Memory B cell (primary cell): ENCODE data around the gene GAS2L1.
A peak's percentile ranks its signal among the peaks of the same experiment; 100 is the strongest.

Source experiments
- ATAC-seq: fragments of 150-1000 bp; cut with Tn5 transposase; 2 replicates; pipeline ENCODE4 v1.10.0; 2021; ENCODE audit warnings: low read depth, mild to moderate bottlenecking, moderate library complexity
- DNase-seq, 2 donors: peaks; one replicate each; pipeline ENCODE4 v3.0.0; 2022; ENCODE audit warnings: low spot score in 2 of 2
- H3K27ac Mint-ChIP-seq: one replicate; pipeline ENCODE4 v1.8.0; 2022; ENCODE audit warnings: mild to moderate bottlenecking, moderate library complexity, mixed read lengths
- H3K27me3 Mint-ChIP-seq: one replicate; pipeline ENCODE4 v1.8.0; 2022; ENCODE audit warnings: mixed read lengths
- H3K36me3 Mint-ChIP-seq: one replicate; pipeline ENCODE4 v1.8.0; 2022; ENCODE audit warnings: mild to moderate bottlenecking, mixed read lengths
- H3K4me1 Mint-ChIP-seq: one replicate; pipeline ENCODE4 v1.8.0; 2022; ENCODE audit warnings: mixed read lengths
- H3K4me3 Mint-ChIP-seq: one replicate; pipeline ENCODE4 v1.8.0; 2022; ENCODE audit warnings: mild to moderate bottlenecking, moderate library complexity, mixed read lengths
- H3K9me3 Mint-ChIP-seq: one replicate; pipeline ENCODE4 v1.8.0; 2022; ENCODE audit warnings: mixed read lengths

Gene GAS2L1

GRCh38 chr22:29268511-29269229 lies 37.8 kb upstream of the GAS2L1 start:
- peaks cover 14% of the 10 kb centered on the region for H3K36me3 Mint-ChIP-seq
- no peaks in the 10 kb centered on the region for H3K9me3 Mint-ChIP-seq
- DNase-seq (no peak), ATAC-seq (peak; percentile 16)
- H3K27ac Mint-ChIP-seq: peak overlapping the region; percentile 98
- H3K27me3 Mint-ChIP-seq: no peaks in the 10 kb centered on the region
- H3K4me3 Mint-ChIP-seq: peak overlapping the region; percentile 88
- peaks cover 39% of the 10 kb centered on the region for H3K4me1 Mint-ChIP-seq

GRCh38 chr22:29269230-29269604 lies 37.2 kb upstream of the GAS2L1 start:
- ATAC-seq (no peak), DNase-seq (no peak)
- H3K27me3 Mint-ChIP-seq: no peaks in the 10 kb centered on the region
- H3K4me3 Mint-ChIP-seq: peak overlapping the region; percentile 88
- H3K4me1 Mint-ChIP-seq: peaks cover 39% of the 10 kb centered on the region
- peak overlapping the region; percentile 98 for H3K27ac Mint-ChIP-seq
- H3K36me3 Mint-ChIP-seq: peaks cover 14% of the 10 kb centered on the region
- H3K9me3 Mint-ChIP-seq: no peaks in the 10 kb centered on the region

- no peaks in the 10 kb centered on the region for H3K9me3 Mint-ChIP-seq
- ATAC-seq (no peak), DNase-seq (no peak)
- no peaks in the 10 kb centered on the region for H3K27me3 Mint-ChIP-seq
- peaks cover 41% of the 10 kb centered on the region for H3K4me1 Mint-ChIP-seq
- H3K36me3 Mint-ChIP-seq: peaks cover 18% of the 10 kb centered on the region
- peak overlapping the region; percentile 88 for H3K4me3 Mint-ChIP-seq
- H3K27ac Mint-ChIP-seq: peak overlapping the region; percentile 98
Measured at GRCh38 chr22:29269731-29270474, 36.5 kb upstream of the GAS2L1 start.

- DNase-seq (no peak), ATAC-seq (no peak)
- peak overlapping the region; percentile 88 for H3K4me3 Mint-ChIP-seq
- H3K27ac Mint-ChIP-seq: peak overlapping the region; percentile 98
- no peaks in the 10 kb centered on the region for H3K9me3 Mint-ChIP-seq
- H3K4me1 Mint-ChIP-seq: peaks cover 41% of the 10 kb centered on the region
- no peaks in the 10 kb centered on the region for H3K27me3 Mint-ChIP-seq
- H3K36me3 Mint-ChIP-seq: peaks cover 19% of the 10 kb centered on the region
Measured at GRCh38 chr22:29270475-29271271, 35.8 kb upstream of the GAS2L1 start.

- Mint-ChIP-seq H3K36me3 (peaks cover 31% of the 10 kb centered on the region), H3K27ac (no peak overlapping the region), H3K9me3 (no peaks in the 10 kb centered on the region), H3K4me1 (peaks cover 37% of the 10 kb centered on the region), H3K4me3 (no peak overlapping the region), H3K27me3 (no peaks in the 10 kb centered on the region)
- ATAC-seq (no peak), DNase-seq (no peak)
Measured at GRCh38 chr22:29272624-29273023, 33.8 kb upstream of the GAS2L1 start.

- Mint-ChIP-seq H3K27ac (peak overlapping the region; percentile 31), H3K36me3 (peaks cover 37% of the 10 kb centered on the region), H3K4me3 (no peak overlapping the region), H3K9me3 (no peaks in the 10 kb centered on the region), H3K27me3 (no peaks in the 10 kb centered on the region), H3K4me1 (peaks cover 31% of the 10 kb centered on the region)
- ATAC-seq (no peak), DNase-seq (no peak)
Measured at GRCh38 chr22:29275167-29275566, 31.3 kb upstream of the GAS2L1 start.

- no peak for ATAC-seq
- H3K27ac Mint-ChIP-seq: no peak overlapping the region
- peaks cover 22% of the 10 kb centered on the region for H3K4me1 Mint-ChIP-seq
- H3K4me3 Mint-ChIP-seq: no peak overlapping the region
- H3K27me3 Mint-ChIP-seq: no peaks in the 10 kb centered on the region
- no peak for DNase-seq
- H3K36me3 Mint-ChIP-seq: peaks cover 38% of the 10 kb centered on the region
- H3K9me3 Mint-ChIP-seq: no peaks in the 10 kb centered on the region
Measured at GRCh38 chr22:29275819-29276565, 30.5 kb upstream of the GAS2L1 start.

- Mint-ChIP-seq H3K27ac (no peak overlapping the region), H3K27me3 (no peaks in the 10 kb centered on the region), H3K4me3 (no peak overlapping the region), H3K9me3 (no peaks in the 10 kb centered on the region), H3K36me3 (peaks cover 44% of the 10 kb centered on the region), H3K4me1 (peaks cover 17% of the 10 kb centered on the region)
- DNase-seq (no peak), ATAC-seq (no peak)
Measured at GRCh38 chr22:29277927-29278326, 28.5 kb upstream of the GAS2L1 start.

GRCh38 chr22:29284196-29284595 lies 22.3 kb upstream of the GAS2L1 start:
- Mint-ChIP-seq H3K9me3 (no peaks in the 10 kb centered on the region), H3K27me3 (no peaks in the 10 kb centered on the region), H3K36me3 (peaks cover 46% of the 10 kb centered on the region), H3K4me1 (peaks cover 5% of the 10 kb centered on the region), H3K27ac (no peak overlapping the region), H3K4me3 (no peak overlapping the region)
- ATAC-seq (no peak), DNase-seq (no peak)

GRCh38 chr22:29288837-29289236 lies 17.6 kb upstream of the GAS2L1 start:
- H3K9me3 Mint-ChIP-seq: no peaks in the 10 kb centered on the region
- H3K27me3 Mint-ChIP-seq: no peaks in the 10 kb centered on the region
- peak overlapping the region; percentile 66 for H3K27ac Mint-ChIP-seq
- H3K4me1 Mint-ChIP-seq: peaks cover 3% of the 10 kb centered on the region
- no peak overlapping the region for H3K4me3 Mint-ChIP-seq
- DNase-seq (no peak), ATAC-seq (no peak)
- peaks cover 47% of the 10 kb centered on the region for H3K36me3 Mint-ChIP-seq

GRCh38 chr22:29290061-29290460 lies 16.4 kb upstream of the GAS2L1 start:
- ATAC-seq (no peak), DNase-seq (no peak)
- no peak overlapping the region for H3K27ac Mint-ChIP-seq
- H3K36me3 Mint-ChIP-seq: peaks cover 43% of the 10 kb centered on the region
- H3K4me1 Mint-ChIP-seq: peaks cover 3% of the 10 kb centered on the region
- H3K9me3 Mint-ChIP-seq: no peaks in the 10 kb centered on the region
- no peaks in the 10 kb centered on the region for H3K27me3 Mint-ChIP-seq
- H3K4me3 Mint-ChIP-seq: no peak overlapping the region

- H3K36me3 Mint-ChIP-seq: peaks cover 44% of the 10 kb centered on the region
- no peak overlapping the region for H3K4me3 Mint-ChIP-seq
- peaks cover 3% of the 10 kb centered on the region for H3K4me1 Mint-ChIP-seq
- H3K27ac Mint-ChIP-seq: no peak overlapping the region
- no peaks in the 10 kb centered on the region for H3K9me3 Mint-ChIP-seq
- no peaks in the 10 kb centered on the region for H3K27me3 Mint-ChIP-seq
- no peak for ATAC-seq
- DNase-seq: no peak
Measured at GRCh38 chr22:29291215-29291614, 15.2 kb upstream of the GAS2L1 start.

GRCh38 chr22:29292379-29292778 lies 14.1 kb upstream of the GAS2L1 start:
- H3K9me3 Mint-ChIP-seq: no peaks in the 10 kb centered on the region
- H3K4me1 Mint-ChIP-seq: peaks cover 3% of the 10 kb centered on the region
- H3K36me3 Mint-ChIP-seq: peaks cover 38% of the 10 kb centered on the region
- H3K27ac Mint-ChIP-seq: peak overlapping the region; percentile 39
- no peak overlapping the region for H3K4me3 Mint-ChIP-seq
- no peaks in the 10 kb centered on the region for H3K27me3 Mint-ChIP-seq
- no peak for DNase-seq
- no peak for ATAC-seq
